Gastroesophageal sphincter (tissue), 3 donors: ENCODE results near the gene MLLT10.

ENCODE experiments used
- POLR2A ChIP-seq, 2 donors: fragments of 450-650 bp; IDR thresholded peaks; one replicate each; pipeline ENCODE4 v1.6.1; 2017; ENCODE audit warnings: antibody characterized with exemption in 2 of 2, mild to moderate bottlenecking in 2 of 2, moderate library complexity in 1 of 2
- POLR2AphosphoS5 ChIP-seq: sonication (generic); formaldehyde crosslinking; IDR thresholded peaks from one replicate; pipeline ENCODE4 v1.6.1; 2017; ENCODE audit warnings: antibody characterized with exemption
- TF ChIP-seq, protein P1 (sequence below), 4 experiments: fragments of 200-600 bp in 2 of 4; fragments of 450-650 bp in 2 of 4; sonication (generic) in 1 of 4; IDR thresholded peaks; one replicate each; pipeline ENCODE4 v1.5.1; 2017 to 2019; ENCODE audit warnings: antibody characterized with exemption in 4 of 4, mild to moderate bottlenecking in 2 of 4, moderate library complexity in 2 of 4

GRCh38 chr10:21744223-21744622 is 210.2 kb downstream of the MLLT10 start:
- no peak for TF ChIP-seq POLR2A (IDR thresholded peaks at IDR 0.05)
- TF ChIP-seq, protein P1, sequence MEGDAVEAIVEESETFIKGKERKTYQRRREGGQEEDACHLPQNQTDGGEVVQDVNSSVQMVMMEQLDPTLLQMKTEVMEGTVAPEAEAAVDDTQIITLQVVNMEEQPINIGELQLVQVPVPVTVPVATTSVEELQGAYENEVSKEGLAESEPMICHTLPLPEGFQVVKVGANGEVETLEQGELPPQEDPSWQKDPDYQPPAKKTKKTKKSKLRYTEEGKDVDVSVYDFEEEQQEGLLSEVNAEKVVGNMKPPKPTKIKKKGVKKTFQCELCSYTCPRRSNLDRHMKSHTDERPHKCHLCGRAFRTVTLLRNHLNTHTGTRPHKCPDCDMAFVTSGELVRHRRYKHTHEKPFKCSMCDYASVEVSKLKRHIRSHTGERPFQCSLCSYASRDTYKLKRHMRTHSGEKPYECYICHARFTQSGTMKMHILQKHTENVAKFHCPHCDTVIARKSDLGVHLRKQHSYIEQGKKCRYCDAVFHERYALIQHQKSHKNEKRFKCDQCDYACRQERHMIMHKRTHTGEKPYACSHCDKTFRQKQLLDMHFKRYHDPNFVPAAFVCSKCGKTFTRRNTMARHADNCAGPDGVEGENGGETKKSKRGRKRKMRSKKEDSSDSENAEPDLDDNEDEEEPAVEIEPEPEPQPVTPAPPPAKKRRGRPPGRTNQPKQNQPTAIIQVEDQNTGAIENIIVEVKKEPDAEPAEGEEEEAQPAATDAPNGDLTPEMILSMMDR (IDR thresholded peaks at IDR 0.05): no peak
- TF ChIP-seq POLR2AphosphoS5: no peak
